Fibroblast of lung (primary cell): ENCODE results near the gene CPT1C. TPM values are rescaled to one million over a fixed set of nuclear protein-coding genes. Genes with fewer than 3 reads are reported as not detected.
A peak's percentile ranks its signal among the peaks of the same experiment; 100 is the strongest.

Source experiments
- DNase-seq, 2 donors: peaks; one replicate each; pipeline versions ENCODE4 v3.0.0 to v3.0.0-alpha.2; 2010; ENCODE audit warnings: low read depth in 2 of 2
- H2AFZ ChIP-seq: 2 replicates; pipeline ENCODE4 v1.5.1; 2012; ENCODE audit warnings: low read length, control low read depth, inconsistent platforms
- H3K27ac ChIP-seq: 2 replicates; pipeline ENCODE4 v1.5.1; 2011; ENCODE audit warnings: low read length, control low read depth; ENCODE audit not compliant: insufficient read depth
- H3K27me3 ChIP-seq: 2 replicates; pipeline ENCODE4 v1.5.1; 2011; ENCODE audit warnings: mild to moderate bottlenecking, low read length; ENCODE audit not compliant: control insufficient read depth, insufficient read depth
- H3K36me3 ChIP-seq: 2 replicates; pipeline ENCODE4 v1.5.1; 2011; ENCODE audit warnings: low read length; ENCODE audit not compliant: control insufficient read depth, insufficient read depth
- H3K4me1 ChIP-seq: 2 replicates; pipeline ENCODE4 v1.5.1; 2011; ENCODE audit warnings: low read length; ENCODE audit not compliant: control insufficient read depth, insufficient read depth; ENCODE audit errors: extremely low read depth
- H3K4me2 ChIP-seq: 2 replicates; pipeline ENCODE4 v1.5.1; 2011; ENCODE audit warnings: low read length, control low read depth; ENCODE audit not compliant: insufficient read depth; ENCODE audit errors: extremely low read depth
- H3K4me3 ChIP-seq, 4 experiments: fragments of 200-600 bp in 1 of 4; sonication (generic) in 1 of 4; replicated peaks in 1 of 4; 2 replicates each; pipeline ENCODE4 v1.5.1; 2011 to 2016; ENCODE audit warnings: low read length in 4 of 4, low read depth in 3 of 4, mild to moderate bottlenecking in 3 of 4, control low read depth in 2 of 4, inconsistent platforms in 1 of 4, mixed read lengths in 1 of 4; ENCODE audit not compliant: insufficient read depth in 1 of 4; ENCODE audit errors: control extremely low read depth in 1 of 4
- H3K79me2 ChIP-seq: 2 replicates; pipeline ENCODE4 v1.5.1; 2012; ENCODE audit warnings: mild to moderate bottlenecking, low read length, inconsistent platforms; ENCODE audit not compliant: control insufficient read depth, insufficient read depth
- H3K9ac ChIP-seq: 2 replicates; pipeline ENCODE4 v1.5.1; 2011; ENCODE audit warnings: mild to moderate bottlenecking, low read length, control low read depth; ENCODE audit not compliant: insufficient read depth
- H3K9me3 ChIP-seq: 2 replicates; pipeline ENCODE4 v1.5.1; 2012; ENCODE audit warnings: low read depth, low read length; ENCODE audit not compliant: control insufficient read depth, insufficient read depth
- H4K20me1 ChIP-seq: 2 replicates; pipeline ENCODE4 v1.5.1; 2011; ENCODE audit warnings: low read length; ENCODE audit not compliant: control insufficient read depth, insufficient read depth; ENCODE audit errors: extremely low read depth
- EZH2 ChIP-seq: IDR thresholded peaks from 2 replicates; pipeline ENCODE4 v1.5.1; 2012; ENCODE audit warnings: low read length, control low read depth, mild to moderate bottlenecking; ENCODE audit errors: missing control alignments
- polyA plus RNA-seq, 2 donors: library from polyadenylated mRNA; depleted of rRNA in 1 of 2; stranded (reverse) in 1 of 2; unstranded in 1 of 2; fragments of >200 nt; gene quantifications; 2 replicates each; pipeline ENCODE4 v1.2.1, GENCODE V29; 2011 to 2012; ENCODE audit warnings: missing spikeins in 1 of 2
- total RNA-seq: library from RNA; depleted of rRNA; stranded (reverse); fragments of >200 nt; gene quantifications from 2 replicates; pipeline ENCODE4 v1.2.1, GENCODE V29; 2014
- TF ChIP-seq, protein P1 (sequence below), 2 donors: IDR thresholded peaks in 1 of 2; conservative IDR thresholded peaks in 1 of 2; 1 replicate in 1 of 2; 2 replicates in 1 of 2; pipeline ENCODE4 v1.5.1; 2011 to 2012; ENCODE audit warnings: low read length in 2 of 2, control low read depth in 1 of 2, inconsistent platforms in 1 of 2, low read depth in 1 of 2, mild to moderate bottlenecking in 1 of 2

Gene CPT1C
- total and polyA plus RNA-seq, 2 donors (not counting 1 experiment from before 2014, with no cell fraction given), result 20.0 to 31.2 TPM

DNA sequence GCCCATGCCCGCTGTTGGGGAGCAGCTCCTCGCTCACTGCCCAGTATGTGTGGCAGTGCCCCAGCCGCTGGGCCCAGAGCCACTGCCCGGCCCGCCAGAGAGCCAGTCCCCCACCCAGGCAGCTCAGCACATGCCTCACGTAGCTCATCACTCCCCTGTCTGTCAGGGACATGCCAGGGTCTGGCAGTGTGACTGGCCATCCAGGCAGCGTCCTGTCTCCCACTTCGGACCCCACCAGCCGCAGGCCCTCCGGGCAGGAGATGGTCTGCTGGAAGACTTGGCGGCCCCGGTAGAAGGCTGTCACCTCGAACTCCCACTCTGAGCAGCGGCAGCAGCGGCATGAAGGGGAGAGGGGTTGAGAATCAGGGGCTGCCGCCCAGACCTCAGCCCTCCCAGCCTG is 28.9 kb upstream of the CPT1C start:
- no peak overlapping the region for H3K27ac ChIP-seq
- peaks cover 5% of the 10 kb centered on the region for H3K4me1 ChIP-seq
- peaks cover 37% of the 10 kb centered on the region for H3K36me3 ChIP-seq
- DNase-seq, result no peak
- TF ChIP-seq EZH2, result no peak
- TF ChIP-seq, protein P1, sequence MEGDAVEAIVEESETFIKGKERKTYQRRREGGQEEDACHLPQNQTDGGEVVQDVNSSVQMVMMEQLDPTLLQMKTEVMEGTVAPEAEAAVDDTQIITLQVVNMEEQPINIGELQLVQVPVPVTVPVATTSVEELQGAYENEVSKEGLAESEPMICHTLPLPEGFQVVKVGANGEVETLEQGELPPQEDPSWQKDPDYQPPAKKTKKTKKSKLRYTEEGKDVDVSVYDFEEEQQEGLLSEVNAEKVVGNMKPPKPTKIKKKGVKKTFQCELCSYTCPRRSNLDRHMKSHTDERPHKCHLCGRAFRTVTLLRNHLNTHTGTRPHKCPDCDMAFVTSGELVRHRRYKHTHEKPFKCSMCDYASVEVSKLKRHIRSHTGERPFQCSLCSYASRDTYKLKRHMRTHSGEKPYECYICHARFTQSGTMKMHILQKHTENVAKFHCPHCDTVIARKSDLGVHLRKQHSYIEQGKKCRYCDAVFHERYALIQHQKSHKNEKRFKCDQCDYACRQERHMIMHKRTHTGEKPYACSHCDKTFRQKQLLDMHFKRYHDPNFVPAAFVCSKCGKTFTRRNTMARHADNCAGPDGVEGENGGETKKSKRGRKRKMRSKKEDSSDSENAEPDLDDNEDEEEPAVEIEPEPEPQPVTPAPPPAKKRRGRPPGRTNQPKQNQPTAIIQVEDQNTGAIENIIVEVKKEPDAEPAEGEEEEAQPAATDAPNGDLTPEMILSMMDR (conservative IDR thresholded peaks at IDR 0.05 in 1 of 2, IDR thresholded peaks at IDR 0.05 in 1 of 2; ENCODE audit: low read depth in 1 of 2, low read length in 2 of 2), result no peak
- H4K20me1 ChIP-seq, result no peaks in the 10 kb centered on the region
- H3K9ac ChIP-seq, result no peak overlapping the region
- H3K9me3 ChIP-seq, result no peaks in the 10 kb centered on the region
- H3K79me2 ChIP-seq, result peaks cover 16% of the 10 kb centered on the region
- no peaks in the 10 kb centered on the region for H3K27me3 ChIP-seq
- no peak overlapping the region for H2AFZ ChIP-seq
- H3K4me2 ChIP-seq, result no peak overlapping the region
- H3K4me3 ChIP-seq, result no peak overlapping the region

DNA sequence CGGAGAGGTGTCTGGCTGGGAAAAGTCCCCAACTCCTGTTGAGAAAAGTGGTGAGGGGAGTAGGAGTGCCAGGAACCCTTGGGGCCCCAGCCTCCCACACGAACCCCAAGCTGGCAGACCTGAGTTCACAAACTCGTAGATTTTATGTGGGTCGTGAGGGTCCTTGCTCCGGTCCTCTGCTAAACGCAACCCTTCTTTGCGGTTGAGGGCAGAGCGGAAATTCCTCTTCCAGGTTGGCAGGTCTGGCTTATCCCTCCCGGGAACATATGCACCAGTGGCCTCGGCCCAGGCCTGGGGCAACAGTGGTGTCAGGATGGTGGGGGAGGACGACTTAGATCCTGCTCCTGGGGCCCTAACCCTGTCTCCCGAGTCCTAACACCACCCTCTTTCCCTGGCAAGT is 27.7 kb upstream of the CPT1C start:
- Histone ChIP-seq H3K4me1 (peaks cover 5% of the 10 kb centered on the region), H3K4me3 (no peak overlapping the region), H3K27ac (no peak overlapping the region), H4K20me1 (no peaks in the 10 kb centered on the region), H3K4me2 (no peak overlapping the region), H3K9me3 (no peaks in the 10 kb centered on the region), H3K79me2 (peaks cover 16% of the 10 kb centered on the region), H2AFZ (no peak overlapping the region), H3K9ac (no peak overlapping the region), H3K36me3 (peaks cover 27% of the 10 kb centered on the region), H3K27me3 (no peaks in the 10 kb centered on the region)
- DNase-seq, result no peak
- TF ChIP-seq, protein P1 (conservative IDR thresholded peaks at IDR 0.05 in 1 of 2, IDR thresholded peaks at IDR 0.05 in 1 of 2; ENCODE audit: low read depth in 1 of 2, low read length in 2 of 2), result no peak
- no peak for TF ChIP-seq EZH2

DNA sequence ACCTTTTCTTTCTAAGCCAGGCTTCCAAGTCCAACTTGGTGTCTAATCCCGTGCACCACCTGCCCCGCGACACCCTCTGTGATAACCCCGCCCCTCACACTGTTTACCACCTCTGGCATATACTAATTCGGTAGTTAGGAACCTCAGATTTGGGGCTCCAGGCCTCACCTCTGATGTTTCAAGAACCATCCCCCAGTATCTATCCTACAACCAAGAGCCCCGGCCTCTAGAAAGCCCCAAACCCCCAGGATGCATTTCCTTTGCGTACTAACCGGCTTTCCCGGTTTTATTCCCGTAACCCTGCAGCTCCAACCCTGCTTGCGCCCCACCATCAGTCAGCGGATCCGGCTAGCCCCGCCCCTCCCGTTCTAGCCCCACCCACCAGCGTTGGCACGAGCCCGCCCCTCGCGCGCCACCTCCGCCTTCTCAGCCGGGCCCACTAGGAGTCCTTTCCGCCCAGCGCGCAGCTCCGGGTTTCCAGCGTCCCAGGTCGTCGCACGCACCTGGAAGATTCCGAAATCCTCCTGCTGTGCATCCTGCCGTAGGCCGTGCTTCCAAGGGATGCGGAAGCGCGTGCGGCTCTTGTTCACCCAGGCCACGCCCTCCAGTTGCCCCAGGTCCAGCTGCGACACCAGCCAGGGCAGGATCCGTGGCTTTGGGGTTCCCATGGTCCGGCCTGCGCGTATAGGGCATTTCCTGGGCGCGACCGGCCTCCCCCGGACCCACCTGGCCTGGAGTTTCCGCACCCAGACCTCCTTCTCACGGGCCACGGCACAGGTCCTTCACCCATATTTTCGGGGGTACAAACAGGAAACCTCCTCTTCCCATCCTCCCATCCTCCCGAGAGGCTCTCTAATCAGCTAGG is 26.5 kb upstream of the CPT1C start:
- peaks cover 18% of the 10 kb centered on the region for H3K36me3 ChIP-seq
- H3K4me1 ChIP-seq, result peaks cover 5% of the 10 kb centered on the region
- H3K9ac ChIP-seq, result peak overlapping the region; percentile 77
- no peaks in the 10 kb centered on the region for H3K9me3 ChIP-seq
- peak overlapping the region; percentile 77 to 99 (median 90) for H3K4me3 ChIP-seq
- H3K27me3 ChIP-seq, result no peaks in the 10 kb centered on the region
- H3K4me2 ChIP-seq, result peak overlapping the region; percentile 92
- peaks cover 16% of the 10 kb centered on the region for H3K79me2 ChIP-seq
- TF ChIP-seq, protein P1 (conservative IDR thresholded peaks at IDR 0.05 in 1 of 2, IDR thresholded peaks at IDR 0.05 in 1 of 2; ENCODE audit: low read depth in 1 of 2, low read length in 2 of 2), result no peak
- TF ChIP-seq EZH2, result no peak
- H2AFZ ChIP-seq, result peak overlapping the region; percentile 30
- peak overlapping the region; percentile 89 for H3K27ac ChIP-seq
- peak; percentile 68 to 69 for DNase-seq
- no peaks in the 10 kb centered on the region for H4K20me1 ChIP-seq
